ENCODE results near the gene ZBTB14. TPM values are rescaled to one million over a fixed set of nuclear protein-coding genes. Genes with fewer than 3 reads are reported as not detected.
A peak's percentile ranks its signal among the peaks of the same experiment; 100 is the strongest.

The ZBTB14 gene
- total RNA-seq, 4 donors from 2014 or later, result 16.1 to 23.6 (median 18.4) TPM

- no peak overlapping the region for H3K27ac ChIP-seq
- H3K4me3 ChIP-seq (replicated peaks in 1 of 3), result peak overlapping the region in 1 of 3 donors; percentile 81
- intact Hi-C loops (cut with DNase I), result loop anchor here (5.0 kb wide), 1 partner anchor 58 kb away; the partner anchor contains the start of gene ZBTB14
- H3K9me3 ChIP-seq, result no peaks in the 10 kb centered on the region
- H3K36me3 ChIP-seq, result peaks cover 0 to 2% of the 10 kb centered on the region in 2 donors
- no peaks in the 10 kb centered on the region for H3K27me3 ChIP-seq
- H3K4me1 ChIP-seq, result peaks cover 13 to 15% of the 10 kb centered on the region in 2 donors
- TF ChIP-seq, protein P1, sequence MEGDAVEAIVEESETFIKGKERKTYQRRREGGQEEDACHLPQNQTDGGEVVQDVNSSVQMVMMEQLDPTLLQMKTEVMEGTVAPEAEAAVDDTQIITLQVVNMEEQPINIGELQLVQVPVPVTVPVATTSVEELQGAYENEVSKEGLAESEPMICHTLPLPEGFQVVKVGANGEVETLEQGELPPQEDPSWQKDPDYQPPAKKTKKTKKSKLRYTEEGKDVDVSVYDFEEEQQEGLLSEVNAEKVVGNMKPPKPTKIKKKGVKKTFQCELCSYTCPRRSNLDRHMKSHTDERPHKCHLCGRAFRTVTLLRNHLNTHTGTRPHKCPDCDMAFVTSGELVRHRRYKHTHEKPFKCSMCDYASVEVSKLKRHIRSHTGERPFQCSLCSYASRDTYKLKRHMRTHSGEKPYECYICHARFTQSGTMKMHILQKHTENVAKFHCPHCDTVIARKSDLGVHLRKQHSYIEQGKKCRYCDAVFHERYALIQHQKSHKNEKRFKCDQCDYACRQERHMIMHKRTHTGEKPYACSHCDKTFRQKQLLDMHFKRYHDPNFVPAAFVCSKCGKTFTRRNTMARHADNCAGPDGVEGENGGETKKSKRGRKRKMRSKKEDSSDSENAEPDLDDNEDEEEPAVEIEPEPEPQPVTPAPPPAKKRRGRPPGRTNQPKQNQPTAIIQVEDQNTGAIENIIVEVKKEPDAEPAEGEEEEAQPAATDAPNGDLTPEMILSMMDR (IDR thresholded peaks at IDR 0.05), result no peak
- no peak for TF ChIP-seq POLR2A (IDR thresholded peaks at IDR 0.05)
- DNase-seq, result no peak
- WGBS, 2 donors, result 74 to 79% methylated on average over 4 of the region's 4 CpGs
These were observed 56.1 kb downstream of the ZBTB14 start for GRCh38 chr18:5239447-5239846.

Other genes starting within 250 kb of the ZBTB14 start
- not detected for gene AKAIN1, start 98.5 kb downstream of the ZBTB14 start, total RNA-seq
- gene EPB41L3, start 248.3 kb upstream of the ZBTB14 start, total RNA-seq, result 10 to 100 TPM; 27.3 to 40.4 (median 34.6) TPM

All from thyroid gland (tissue), 4 donors.